GM12865 (cell line): ENCODE data around the gene AXIN1.

ENCODE experiments used
- DNase-seq: peaks from one replicate; pipeline ENCODE4 v3.0.0; 2010; ENCODE audit warnings: low read depth
- H3K4me3 ChIP-seq: 2 replicates; pipeline ENCODE4 v1.5.1; 2011; ENCODE audit warnings: mild to moderate bottlenecking, low read depth, low read length, control low read depth
- CTCF ChIP-seq: IDR thresholded peaks from 2 replicates; pipeline ENCODE4 v1.5.1; 2011; ENCODE audit warnings: low read length, control low read depth, low read depth, inconsistent platforms; ENCODE audit not compliant: insufficient read depth; ENCODE audit errors: missing control alignments

The AXIN1 gene

GRCh38 chr16:290015-290680 is 62.4 kb downstream of the AXIN1 start:
- no peak overlapping the region for H3K4me3 ChIP-seq
- no peak for TF ChIP-seq CTCF
- DNase-seq: no peak

- no peak for DNase-seq
- H3K4me3 ChIP-seq: no peak overlapping the region
- TF ChIP-seq CTCF: no peak
Observed at GRCh38 chr16:289395-289997, 63.0 kb downstream of the AXIN1 start.

GRCh38 chr16:287981-288920 is 64.3 kb downstream of the AXIN1 start:
- DNase-seq: no peak
- H3K4me3 ChIP-seq: no peak overlapping the region
- no peak for TF ChIP-seq CTCF

- DNase-seq: no peak
- H3K4me3 ChIP-seq: no peak overlapping the region
- TF ChIP-seq CTCF: no peak
Observed at GRCh38 chr16:287298-287811, 65.2 kb downstream of the AXIN1 start.

GRCh38 chr16:286491-287297 is 65.8 kb downstream of the AXIN1 start:
- no peak for DNase-seq
- no peak overlapping the region for H3K4me3 ChIP-seq
- no peak for TF ChIP-seq CTCF
